Liver (tissue), 9 donors: ENCODE measurements around the gene RPTOR. TPM values are rescaled to one million over a fixed set of nuclear protein-coding genes. Genes with fewer than 3 reads are reported as not detected.

Experiments
- DNase-seq: peaks from one replicate; pipeline ENCODE4 v3.0.0-alpha.2; 2017; ENCODE audit warnings: low spot score
- H3K27ac ChIP-seq, 2 donors: one replicate each; pipeline ENCODE4 v1.7.0; 2013; ENCODE audit warnings: inconsistent platforms in 2 of 2, low read length in 2 of 2, control low read depth in 1 of 2, low read depth in 1 of 2, mild to moderate bottlenecking in 1 of 2
- H3K27me3 ChIP-seq, 4 donors: one replicate each; pipeline versions ENCODE4 v1.6.1 to v1.7.0; 2013; ENCODE audit warnings: low read length in 3 of 4, inconsistent platforms in 1 of 4, mild to moderate bottlenecking in 1 of 4, moderate library complexity in 1 of 4; ENCODE audit not compliant: control insufficient read depth in 4 of 4, insufficient read depth in 4 of 4
- H3K36me3 ChIP-seq, 4 donors: one replicate each; pipeline versions ENCODE4 v1.6.1 to v1.7.0; 2013; ENCODE audit warnings: low read length in 3 of 4, mild to moderate bottlenecking in 3 of 4, low read depth in 1 of 4, moderate library complexity in 1 of 4; ENCODE audit not compliant: control insufficient read depth in 4 of 4, insufficient read depth in 3 of 4
- H3K4me1 ChIP-seq, 4 donors: one replicate each; pipeline versions ENCODE4 v1.6.1 to v1.7.0; 2013; ENCODE audit warnings: low read length in 3 of 4, mild to moderate bottlenecking in 3 of 4, moderate library complexity in 1 of 4; ENCODE audit not compliant: control insufficient read depth in 4 of 4, insufficient read depth in 4 of 4
- H3K4me3 ChIP-seq, 3 donors: one replicate each; pipeline versions ENCODE4 v1.6.1 to v1.7.0; 2013; ENCODE audit warnings: low read length in 3 of 3, control low read depth in 1 of 3, low read depth in 1 of 3, mild to moderate bottlenecking in 1 of 3
- H3K9ac ChIP-seq, 2 donors: one replicate each; pipeline ENCODE4 v1.7.0; 2013; ENCODE audit warnings: low read length in 2 of 2, mild to moderate bottlenecking in 2 of 2, moderate library complexity in 2 of 2, control low read depth in 1 of 2, low read depth in 1 of 2
- H3K9me3 ChIP-seq, 4 donors: one replicate each; pipeline versions ENCODE4 v1.6.1 to v1.7.0; 2013; ENCODE audit warnings: low read length in 3 of 4; ENCODE audit not compliant: control insufficient read depth in 4 of 4
- EGR1 ChIP-seq, 2 donors: IDR thresholded peaks; 2 replicates each; pipeline ENCODE4 v1.6.1; 2016 to 2018; ENCODE audit warnings: antibody characterized with exemption in 2 of 2, low read depth in 2 of 2
- FOXA1 ChIP-seq: IDR thresholded peaks from 2 replicates; pipeline ENCODE4 v1.6.1; 2016; ENCODE audit warnings: antibody characterized with exemption
- FOXA2 ChIP-seq: IDR thresholded peaks from 2 replicates; pipeline ENCODE4 v1.6.1; 2016; ENCODE audit warnings: antibody characterized with exemption
- GABPA ChIP-seq, 2 donors: IDR thresholded peaks in 1 of 2; conservative IDR thresholded peaks in 1 of 2; 2 replicates each; pipeline ENCODE4 v1.6.1; 2016; ENCODE audit warnings: antibody characterized with exemption in 2 of 2, mild to moderate bottlenecking in 1 of 2, moderate library complexity in 1 of 2
- HNF4A ChIP-seq, 2 donors: conservative IDR thresholded peaks; 2 replicates each; pipeline ENCODE4 v1.6.1; 2016; ENCODE audit warnings: antibody characterized with exemption in 2 of 2, mild to moderate bottlenecking in 2 of 2
- HNF4G ChIP-seq: IDR thresholded peaks from 2 replicates; pipeline ENCODE4 v1.6.1; 2016; ENCODE audit warnings: antibody characterized with exemption
- JUND ChIP-seq, 2 donors: IDR thresholded peaks; 2 replicates each; pipeline ENCODE4 v1.6.1; 2016; ENCODE audit warnings: antibody characterized with exemption in 2 of 2
- NR2F2 ChIP-seq: IDR thresholded peaks from 2 replicates; pipeline ENCODE4 v1.6.1; 2016; ENCODE audit warnings: antibody characterized with exemption
- RAD21 ChIP-seq, 2 donors: IDR thresholded peaks; 2 replicates each; pipeline ENCODE4 v1.6.1; 2016; ENCODE audit warnings: antibody characterized with exemption in 2 of 2, mild to moderate bottlenecking in 2 of 2
- RXRA ChIP-seq, 2 donors: IDR thresholded peaks; 2 replicates each; pipeline ENCODE4 v1.6.1; 2017 to 2018; ENCODE audit warnings: antibody characterized with exemption in 2 of 2, mild to moderate bottlenecking in 1 of 2
- SP1 ChIP-seq: IDR thresholded peaks from 2 replicates; pipeline ENCODE4 v1.6.1; 2018; ENCODE audit warnings: antibody characterized with exemption, mild to moderate bottlenecking
- TAF1 ChIP-seq: conservative IDR thresholded peaks from 2 replicates; pipeline ENCODE4 v1.6.1; 2016; ENCODE audit warnings: antibody characterized with exemption, mild to moderate bottlenecking
- YY1 ChIP-seq: IDR thresholded peaks from 2 replicates; pipeline ENCODE4 v1.6.1; 2016; ENCODE audit warnings: antibody characterized with exemption, mild to moderate bottlenecking
- WGBS: extraction: QIAGEN DNeasy Blood & Tissue Kit; methylation state at CpG from one replicate; pipeline ENCODE4 v1.1.7; 2013; 5-methylcytosine and 5-hydroxymethylcytosine counted together
- polyA plus RNA-seq, 2 donors: library from polyadenylated mRNA; stranded (reverse) in 1 of 2; unstranded in 1 of 2; fragments of 200-250 nt in 1 of 2; fragments of >200 nt in 1 of 2; fragmentation: Nextera tagmentation in 1 of 2; extraction: Ambion mirVana in 1 of 2; gene quantifications; one replicate each; pipeline versions ENCODE4 v1.2.1 to v1.2.3, GENCODE V29; 2013 to 2015
- total RNA-seq, 2 donors: library from RNA; depleted of rRNA; stranded (reverse); fragments of >200 nt; gene quantifications; one replicate each; pipeline ENCODE4 v1.2.3, GENCODE V29; 2014
- TF ChIP-seq, protein P1 (sequence below): IDR thresholded peaks from 2 replicates; pipeline ENCODE4 v1.6.1; 2016; ENCODE audit warnings: antibody characterized with exemption
- TF ChIP-seq, protein P2 (sequence below): fragments of 150-350 bp; IDR thresholded peaks from 2 replicates; pipeline ENCODE4 v1.5.1; 2017; ENCODE audit warnings: improper control_type of control experiment, low read depth, low read length; ENCODE audit not compliant: missing input control
- TF ChIP-seq, protein P3 (sequence below): IDR thresholded peaks from 2 replicates; pipeline ENCODE4 v1.6.1; 2016; ENCODE audit warnings: antibody characterized with exemption
- TF ChIP-seq, protein P4 (sequence below): IDR thresholded peaks from 2 replicates; pipeline ENCODE4 v1.6.1; 2016; ENCODE audit warnings: antibody characterized with exemption, mild to moderate bottlenecking
- donor health status: healthy.
- donor health status: healthy.
- donor health status: healthy.
- donor health status: healthy.
- donor health status: healthy.

The RPTOR gene
- total and polyA plus RNA-seq, 4 donors, result 4.8 to 25.4 (median 11.6) TPM

DNA sequence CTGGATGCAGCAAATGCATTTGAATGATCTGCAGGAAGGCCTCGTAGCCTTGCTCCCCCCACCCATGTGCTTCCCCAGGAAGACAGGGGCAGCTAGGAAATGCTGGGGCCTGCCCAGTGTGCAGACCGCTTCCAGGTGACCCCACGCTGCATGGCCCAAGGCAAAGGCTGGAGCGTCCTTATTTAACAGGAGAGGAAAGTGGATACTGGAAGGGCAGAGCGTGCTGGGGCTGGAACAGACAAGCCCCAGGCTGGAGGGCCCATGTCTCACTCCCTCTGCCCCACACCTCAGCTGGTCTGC is 42.1 kb upstream of the RPTOR start (continued):
- TF ChIP-seq, protein P1, sequence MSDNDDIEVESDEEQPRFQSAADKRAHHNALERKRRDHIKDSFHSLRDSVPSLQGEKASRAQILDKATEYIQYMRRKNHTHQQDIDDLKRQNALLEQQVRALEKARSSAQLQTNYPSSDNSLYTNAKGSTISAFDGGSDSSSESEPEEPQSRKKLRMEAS, result no peak
- TF ChIP-seq YY1 (no peak), FOXA1 (no peak), TAF1 (no peak), NR2F2 (no peak), JUND (IDR thresholded peaks at IDR 0.05) (no peak), HNF4A (conservative IDR thresholded peaks at IDR 0.05) (no peak)

DNA sequence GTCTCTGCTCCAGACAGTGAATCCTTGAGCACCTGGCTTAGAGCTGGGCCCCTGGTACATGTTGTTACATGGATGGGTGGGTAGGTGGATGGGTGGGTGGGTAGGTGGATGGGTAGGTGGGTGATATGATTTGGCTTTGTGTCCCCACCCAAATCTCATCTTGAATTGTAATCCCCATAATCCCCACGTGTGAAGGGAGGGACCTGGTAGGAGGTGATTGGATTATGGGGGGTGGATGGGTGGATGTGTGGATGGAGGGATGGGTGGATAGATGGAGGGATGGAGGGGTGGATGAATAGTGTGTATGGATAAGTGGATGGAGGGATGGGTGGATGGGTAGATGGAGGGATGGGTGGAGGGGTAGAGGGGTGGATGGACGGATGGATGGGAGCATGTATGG is 41.6 kb upstream of the RPTOR start:
- H3K36me3 ChIP-seq, result no peaks in the 10 kb centered on the region
- H3K27me3 ChIP-seq, result peaks cover 0 to 4% (median 1%) of the 10 kb centered on the region in 4 donors
- WGBS, result 57% methylated on average over 2 of the region's 2 CpGs

More for the DNA sequence above, 41.6 kb upstream of the RPTOR start:
- H3K4me1 ChIP-seq, result no peaks in the 10 kb centered on the region
- H3K9ac ChIP-seq, result no peak overlapping the region
- TF ChIP-seq GABPA (IDR thresholded peaks at IDR 0.05 in 1 of 2, conservative IDR thresholded peaks at IDR 0.05 in 1 of 2), result no peak
- no peak for TF ChIP-seq HNF4G
- no peak for TF ChIP-seq YY1
- no peak for TF ChIP-seq EGR1 (IDR thresholded peaks at IDR 0.05; ENCODE audit: low read depth in 2 of 2)
- TF ChIP-seq FOXA2, result no peak
- no peak for TF ChIP-seq NR2F2
- TF ChIP-seq FOXA1, result no peak
- no peak for TF ChIP-seq HNF4A (conservative IDR thresholded peaks at IDR 0.05)
- no peak for TF ChIP-seq SP1
- no peak for TF ChIP-seq RXRA (IDR thresholded peaks at IDR 0.05)
- TF ChIP-seq, protein P2, sequence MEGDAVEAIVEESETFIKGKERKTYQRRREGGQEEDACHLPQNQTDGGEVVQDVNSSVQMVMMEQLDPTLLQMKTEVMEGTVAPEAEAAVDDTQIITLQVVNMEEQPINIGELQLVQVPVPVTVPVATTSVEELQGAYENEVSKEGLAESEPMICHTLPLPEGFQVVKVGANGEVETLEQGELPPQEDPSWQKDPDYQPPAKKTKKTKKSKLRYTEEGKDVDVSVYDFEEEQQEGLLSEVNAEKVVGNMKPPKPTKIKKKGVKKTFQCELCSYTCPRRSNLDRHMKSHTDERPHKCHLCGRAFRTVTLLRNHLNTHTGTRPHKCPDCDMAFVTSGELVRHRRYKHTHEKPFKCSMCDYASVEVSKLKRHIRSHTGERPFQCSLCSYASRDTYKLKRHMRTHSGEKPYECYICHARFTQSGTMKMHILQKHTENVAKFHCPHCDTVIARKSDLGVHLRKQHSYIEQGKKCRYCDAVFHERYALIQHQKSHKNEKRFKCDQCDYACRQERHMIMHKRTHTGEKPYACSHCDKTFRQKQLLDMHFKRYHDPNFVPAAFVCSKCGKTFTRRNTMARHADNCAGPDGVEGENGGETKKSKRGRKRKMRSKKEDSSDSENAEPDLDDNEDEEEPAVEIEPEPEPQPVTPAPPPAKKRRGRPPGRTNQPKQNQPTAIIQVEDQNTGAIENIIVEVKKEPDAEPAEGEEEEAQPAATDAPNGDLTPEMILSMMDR, result no peak
- no peak for TF ChIP-seq RAD21 (IDR thresholded peaks at IDR 0.05)
- TF ChIP-seq, protein P3, sequence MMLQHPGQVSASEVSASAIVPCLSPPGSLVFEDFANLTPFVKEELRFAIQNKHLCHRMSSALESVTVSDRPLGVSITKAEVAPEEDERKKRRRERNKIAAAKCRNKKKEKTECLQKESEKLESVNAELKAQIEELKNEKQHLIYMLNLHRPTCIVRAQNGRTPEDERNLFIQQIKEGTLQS, result no peak
- TF ChIP-seq, protein P4, sequence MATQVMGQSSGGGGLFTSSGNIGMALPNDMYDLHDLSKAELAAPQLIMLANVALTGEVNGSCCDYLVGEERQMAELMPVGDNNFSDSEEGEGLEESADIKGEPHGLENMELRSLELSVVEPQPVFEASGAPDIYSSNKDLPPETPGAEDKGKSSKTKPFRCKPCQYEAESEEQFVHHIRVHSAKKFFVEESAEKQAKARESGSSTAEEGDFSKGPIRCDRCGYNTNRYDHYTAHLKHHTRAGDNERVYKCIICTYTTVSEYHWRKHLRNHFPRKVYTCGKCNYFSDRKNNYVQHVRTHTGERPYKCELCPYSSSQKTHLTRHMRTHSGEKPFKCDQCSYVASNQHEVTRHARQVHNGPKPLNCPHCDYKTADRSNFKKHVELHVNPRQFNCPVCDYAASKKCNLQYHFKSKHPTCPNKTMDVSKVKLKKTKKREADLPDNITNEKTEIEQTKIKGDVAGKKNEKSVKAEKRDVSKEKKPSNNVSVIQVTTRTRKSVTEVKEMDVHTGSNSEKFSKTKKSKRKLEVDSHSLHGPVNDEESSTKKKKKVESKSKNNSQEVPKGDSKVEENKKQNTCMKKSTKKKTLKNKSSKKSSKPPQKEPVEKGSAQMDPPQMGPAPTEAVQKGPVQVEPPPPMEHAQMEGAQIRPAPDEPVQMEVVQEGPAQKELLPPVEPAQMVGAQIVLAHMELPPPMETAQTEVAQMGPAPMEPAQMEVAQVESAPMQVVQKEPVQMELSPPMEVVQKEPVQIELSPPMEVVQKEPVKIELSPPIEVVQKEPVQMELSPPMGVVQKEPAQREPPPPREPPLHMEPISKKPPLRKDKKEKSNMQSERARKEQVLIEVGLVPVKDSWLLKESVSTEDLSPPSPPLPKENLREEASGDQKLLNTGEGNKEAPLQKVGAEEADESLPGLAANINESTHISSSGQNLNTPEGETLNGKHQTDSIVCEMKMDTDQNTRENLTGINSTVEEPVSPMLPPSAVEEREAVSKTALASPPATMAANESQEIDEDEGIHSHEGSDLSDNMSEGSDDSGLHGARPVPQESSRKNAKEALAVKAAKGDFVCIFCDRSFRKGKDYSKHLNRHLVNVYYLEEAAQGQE, result no peak
- TF ChIP-seq, protein P1, result no peak
- TF ChIP-seq TAF1, result no peak
- H3K9me3 ChIP-seq, result no peaks in the 10 kb centered on the region
- H3K4me3 ChIP-seq, result no peak overlapping the region
- DNase-seq, result no peak
- no peak overlapping the region for H3K27ac ChIP-seq
